Peyer's patch (tissue), 4 donors: ENCODE measurements around the gene CAMKK1.

Source experiments
- POLR2A ChIP-seq, 2 donors: fragments of 450-650 bp; IDR thresholded peaks; one replicate each; pipeline ENCODE4 v1.5.1; 2017; ENCODE audit warnings: antibody characterized with exemption in 2 of 2, mild to moderate bottlenecking in 2 of 2, moderate library complexity in 2 of 2
- TF ChIP-seq, protein P1 (sequence below), 6 experiments: fragments of 450-650 bp in 4 of 6; fragments of 200-600 bp in 2 of 6; sonication (generic) in 1 of 6; IDR thresholded peaks; one replicate each; pipeline ENCODE4 v1.5.1; 2017 to 2019; ENCODE audit warnings: antibody characterized with exemption in 6 of 6, mild to moderate bottlenecking in 3 of 6, moderate library complexity in 1 of 6

DNA sequence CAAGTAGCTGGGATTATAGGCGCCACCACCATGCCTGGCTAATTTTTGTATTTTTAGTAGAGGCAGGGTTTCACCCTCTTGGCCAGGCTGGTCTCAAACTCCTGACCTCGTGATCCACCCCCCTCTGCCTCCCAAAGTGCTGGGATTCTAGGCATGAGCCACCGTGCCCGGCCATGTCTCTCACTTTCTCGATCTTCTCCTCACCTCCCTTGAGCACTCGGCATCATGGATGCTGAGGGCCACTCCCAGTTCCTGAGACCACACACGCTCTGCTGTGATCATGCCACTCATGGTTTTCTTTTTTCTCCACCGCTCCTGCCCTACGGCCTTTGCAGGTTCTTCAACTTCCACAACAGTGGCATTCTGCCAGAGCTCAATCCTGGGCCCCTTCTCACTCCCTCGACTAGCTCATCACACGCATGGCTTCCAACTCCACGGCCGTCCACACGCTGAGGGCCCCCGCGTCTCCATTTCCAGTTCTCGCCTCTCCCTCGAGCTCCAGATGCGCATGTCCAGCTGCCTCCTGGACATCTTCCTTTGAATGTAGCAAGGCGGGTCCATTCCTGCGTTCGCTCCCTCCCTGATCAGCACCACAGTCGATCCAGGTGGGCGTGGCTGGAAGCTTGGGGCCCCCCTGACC is 41.3 kb downstream of the CAMKK1 start:
- TF ChIP-seq, protein P1, sequence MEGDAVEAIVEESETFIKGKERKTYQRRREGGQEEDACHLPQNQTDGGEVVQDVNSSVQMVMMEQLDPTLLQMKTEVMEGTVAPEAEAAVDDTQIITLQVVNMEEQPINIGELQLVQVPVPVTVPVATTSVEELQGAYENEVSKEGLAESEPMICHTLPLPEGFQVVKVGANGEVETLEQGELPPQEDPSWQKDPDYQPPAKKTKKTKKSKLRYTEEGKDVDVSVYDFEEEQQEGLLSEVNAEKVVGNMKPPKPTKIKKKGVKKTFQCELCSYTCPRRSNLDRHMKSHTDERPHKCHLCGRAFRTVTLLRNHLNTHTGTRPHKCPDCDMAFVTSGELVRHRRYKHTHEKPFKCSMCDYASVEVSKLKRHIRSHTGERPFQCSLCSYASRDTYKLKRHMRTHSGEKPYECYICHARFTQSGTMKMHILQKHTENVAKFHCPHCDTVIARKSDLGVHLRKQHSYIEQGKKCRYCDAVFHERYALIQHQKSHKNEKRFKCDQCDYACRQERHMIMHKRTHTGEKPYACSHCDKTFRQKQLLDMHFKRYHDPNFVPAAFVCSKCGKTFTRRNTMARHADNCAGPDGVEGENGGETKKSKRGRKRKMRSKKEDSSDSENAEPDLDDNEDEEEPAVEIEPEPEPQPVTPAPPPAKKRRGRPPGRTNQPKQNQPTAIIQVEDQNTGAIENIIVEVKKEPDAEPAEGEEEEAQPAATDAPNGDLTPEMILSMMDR (IDR thresholded peaks at IDR 0.05) = no peak
- no peak for TF ChIP-seq POLR2A (IDR thresholded peaks at IDR 0.05)
